ENCODE measurements around the gene MYO10.

DNA sequence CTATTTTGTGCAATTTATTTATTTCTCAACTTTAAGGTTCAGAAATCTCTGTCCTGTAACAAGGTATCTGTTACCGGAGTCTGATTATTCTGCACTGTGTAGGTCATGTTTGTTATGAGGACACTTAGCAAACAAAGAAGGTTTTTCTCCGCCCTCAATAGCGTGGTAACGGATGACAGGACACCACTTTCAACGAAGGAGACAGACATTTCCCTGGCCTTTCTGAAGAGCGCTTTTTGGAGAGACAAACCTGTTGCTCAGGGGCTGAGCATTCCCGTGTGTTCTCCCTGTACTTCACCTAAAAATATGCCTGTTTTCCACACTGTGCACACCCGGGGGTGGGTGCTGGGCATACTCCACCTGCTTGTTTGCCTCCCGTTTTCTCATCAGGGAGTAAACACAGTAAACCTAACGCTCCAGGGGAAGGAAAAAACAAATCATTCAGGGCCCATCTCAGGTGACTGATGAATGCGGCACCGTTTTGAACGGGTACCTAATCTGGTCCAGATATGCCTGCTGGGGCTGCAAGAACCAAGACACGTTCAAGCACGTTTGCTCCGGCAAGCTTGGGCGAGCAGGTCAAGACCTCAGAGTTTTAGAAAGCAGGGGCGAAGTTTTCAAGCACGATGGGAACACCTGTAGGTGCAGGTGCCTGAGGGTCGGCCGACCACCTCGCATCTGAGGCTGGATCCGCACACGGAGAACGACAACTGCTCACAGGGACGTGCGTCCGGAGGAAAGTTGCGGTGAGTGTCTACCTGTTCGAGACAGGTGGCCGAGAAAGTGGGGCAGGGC is 320.1 kb downstream of the MYO10 start:
- TF ChIP-seq, protein P1, sequence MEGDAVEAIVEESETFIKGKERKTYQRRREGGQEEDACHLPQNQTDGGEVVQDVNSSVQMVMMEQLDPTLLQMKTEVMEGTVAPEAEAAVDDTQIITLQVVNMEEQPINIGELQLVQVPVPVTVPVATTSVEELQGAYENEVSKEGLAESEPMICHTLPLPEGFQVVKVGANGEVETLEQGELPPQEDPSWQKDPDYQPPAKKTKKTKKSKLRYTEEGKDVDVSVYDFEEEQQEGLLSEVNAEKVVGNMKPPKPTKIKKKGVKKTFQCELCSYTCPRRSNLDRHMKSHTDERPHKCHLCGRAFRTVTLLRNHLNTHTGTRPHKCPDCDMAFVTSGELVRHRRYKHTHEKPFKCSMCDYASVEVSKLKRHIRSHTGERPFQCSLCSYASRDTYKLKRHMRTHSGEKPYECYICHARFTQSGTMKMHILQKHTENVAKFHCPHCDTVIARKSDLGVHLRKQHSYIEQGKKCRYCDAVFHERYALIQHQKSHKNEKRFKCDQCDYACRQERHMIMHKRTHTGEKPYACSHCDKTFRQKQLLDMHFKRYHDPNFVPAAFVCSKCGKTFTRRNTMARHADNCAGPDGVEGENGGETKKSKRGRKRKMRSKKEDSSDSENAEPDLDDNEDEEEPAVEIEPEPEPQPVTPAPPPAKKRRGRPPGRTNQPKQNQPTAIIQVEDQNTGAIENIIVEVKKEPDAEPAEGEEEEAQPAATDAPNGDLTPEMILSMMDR (IDR thresholded peaks at IDR 0.05), result no peak
- TF ChIP-seq POLR2A (IDR thresholded peaks at IDR 0.05), result no peak

Data from tibial nerve (tissue), 3 donors.